ENCODE results near the gene CTXN1.

Gene CTXN1

DNA sequence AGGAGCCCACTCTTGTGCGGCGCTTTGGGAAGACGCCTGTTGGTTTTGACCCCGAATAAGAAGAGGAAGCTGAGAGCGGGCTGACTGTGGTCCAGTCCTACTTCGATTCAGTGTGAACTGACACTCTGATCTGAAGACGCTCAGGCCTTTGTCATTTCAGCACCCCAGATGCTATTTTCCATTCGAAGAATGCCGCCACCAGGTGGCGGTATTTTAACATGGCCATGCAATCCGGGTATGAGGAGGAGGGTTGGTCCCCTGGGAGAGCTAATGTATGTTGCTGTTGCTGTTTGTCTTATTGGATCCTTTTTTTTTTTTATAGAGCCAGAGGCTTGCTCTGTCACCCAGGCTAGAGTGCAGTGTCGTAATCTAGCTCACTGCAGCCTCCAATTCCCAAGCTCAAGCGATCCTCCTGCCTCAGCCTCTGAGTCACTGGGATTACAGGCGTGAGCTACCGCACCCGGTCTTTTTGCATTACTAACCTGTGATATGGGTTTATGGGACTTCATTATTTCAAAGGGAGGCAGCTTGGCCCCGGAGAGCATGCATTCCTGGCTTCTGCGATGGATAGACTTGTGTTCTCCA lies 18.3 kb upstream of the CTXN1 start (continued):
- TF ChIP-seq, protein P1, sequence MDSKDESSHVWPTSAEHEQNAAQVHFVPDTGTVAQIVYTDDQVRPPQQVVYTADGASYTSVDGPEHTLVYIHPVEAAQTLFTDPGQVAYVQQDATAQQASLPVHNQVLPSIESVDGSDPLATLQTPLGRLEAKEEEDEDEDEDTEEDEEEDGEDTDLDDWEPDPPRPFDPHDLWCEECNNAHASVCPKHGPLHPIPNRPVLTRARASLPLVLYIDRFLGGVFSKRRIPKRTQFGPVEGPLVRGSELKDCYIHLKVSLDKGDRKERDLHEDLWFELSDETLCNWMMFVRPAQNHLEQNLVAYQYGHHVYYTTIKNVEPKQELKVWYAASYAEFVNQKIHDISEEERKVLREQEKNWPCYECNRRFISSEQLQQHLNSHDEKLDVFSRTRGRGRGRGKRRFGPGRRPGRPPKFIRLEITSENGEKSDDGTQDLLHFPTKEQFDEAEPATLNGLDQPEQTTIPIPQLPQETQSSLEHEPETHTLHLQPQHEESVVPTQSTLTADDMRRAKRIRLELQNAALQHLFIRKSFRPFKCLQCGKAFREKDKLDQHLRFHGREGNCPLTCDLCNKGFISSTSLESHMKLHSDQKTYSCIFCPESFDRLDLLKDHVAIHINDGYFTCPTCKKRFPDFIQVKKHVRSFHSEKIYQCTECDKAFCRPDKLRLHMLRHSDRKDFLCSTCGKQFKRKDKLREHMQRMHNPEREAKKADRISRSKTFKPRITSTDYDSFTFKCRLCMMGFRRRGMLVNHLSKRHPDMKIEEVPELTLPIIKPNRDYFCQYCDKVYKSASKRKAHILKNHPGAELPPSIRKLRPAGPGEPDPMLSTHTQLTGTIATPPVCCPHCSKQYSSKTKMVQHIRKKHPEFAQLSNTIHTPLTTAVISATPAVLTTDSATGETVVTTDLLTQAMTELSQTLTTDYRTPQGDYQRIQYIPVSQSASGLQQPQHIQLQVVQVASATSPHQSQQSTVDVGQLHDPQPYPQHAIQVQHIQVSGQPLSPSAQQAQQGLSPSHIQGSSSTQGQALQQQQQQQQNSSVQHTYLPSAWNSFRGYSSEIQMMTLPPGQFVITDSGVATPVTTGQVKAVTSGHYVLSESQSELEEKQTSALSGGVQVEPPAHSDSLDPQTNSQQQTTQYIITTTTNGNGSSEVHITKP (tag by site-specific recombination; IDR thresholded peaks at IDR 0.05): 0 out of 2 replicates have a peak, but pooled peaks have one; percentile 17
- TF ChIP-seq ZNF335 (tag by site-specific recombination; conservative IDR thresholded peaks at IDR 0.05) (peak; percentile 35; the same call in 1 of the 2 replicates), ZNF792 (tag by site-specific recombination; IDR thresholded peaks at IDR 0.05) (0 out of 2 replicates have a peak, but pooled peaks have one; percentile 7), SETDB1 (IDR thresholded peaks at IDR 0.05; ENCODE audit: insufficient read length, low read length) (peak; percentile 16), WT1 (tag by site-specific recombination; IDR thresholded peaks at IDR 0.05) (0 out of 2 replicates have a peak, but pooled peaks have one; percentile 22), ZNF2 (tag by site-specific recombination; IDR thresholded peaks at IDR 0.05) (peak; percentile 87), GLIS1 (tag by site-specific recombination; IDR thresholded peaks at IDR 0.05) (peak; percentile 33), ZNF211 (tag by site-specific recombination; IDR thresholded peaks at IDR 0.05; ENCODE audit: low read depth) (no peak), SALL2 (tag by site-specific recombination; IDR thresholded peaks at IDR 0.05; ENCODE audit: borderline replicate concordance) (no peak), ZNF473 (tag by site-specific recombination; IDR thresholded peaks at IDR 0.05) (no peak), MYNN (tag by site-specific recombination; IDR thresholded peaks at IDR 0.05; ENCODE audit: borderline replicate concordance) (no peak), YY2 (tag by site-specific recombination; IDR thresholded peaks at IDR 0.05) (peak; percentile 59; the same call in 1 of the 2 replicates), ZNF843 (tag by site-specific recombination; IDR thresholded peaks at IDR 0.05) (no peak), ZBTB20 (tag by site-specific recombination; IDR thresholded peaks at IDR 0.05) (no peak), MZF1 (tag by site-specific recombination; IDR thresholded peaks at IDR 0.05; ENCODE audit: borderline replicate concordance) (no peak; the same call in 1 of the 2 replicates)
- TF ChIP-seq, protein P2, sequence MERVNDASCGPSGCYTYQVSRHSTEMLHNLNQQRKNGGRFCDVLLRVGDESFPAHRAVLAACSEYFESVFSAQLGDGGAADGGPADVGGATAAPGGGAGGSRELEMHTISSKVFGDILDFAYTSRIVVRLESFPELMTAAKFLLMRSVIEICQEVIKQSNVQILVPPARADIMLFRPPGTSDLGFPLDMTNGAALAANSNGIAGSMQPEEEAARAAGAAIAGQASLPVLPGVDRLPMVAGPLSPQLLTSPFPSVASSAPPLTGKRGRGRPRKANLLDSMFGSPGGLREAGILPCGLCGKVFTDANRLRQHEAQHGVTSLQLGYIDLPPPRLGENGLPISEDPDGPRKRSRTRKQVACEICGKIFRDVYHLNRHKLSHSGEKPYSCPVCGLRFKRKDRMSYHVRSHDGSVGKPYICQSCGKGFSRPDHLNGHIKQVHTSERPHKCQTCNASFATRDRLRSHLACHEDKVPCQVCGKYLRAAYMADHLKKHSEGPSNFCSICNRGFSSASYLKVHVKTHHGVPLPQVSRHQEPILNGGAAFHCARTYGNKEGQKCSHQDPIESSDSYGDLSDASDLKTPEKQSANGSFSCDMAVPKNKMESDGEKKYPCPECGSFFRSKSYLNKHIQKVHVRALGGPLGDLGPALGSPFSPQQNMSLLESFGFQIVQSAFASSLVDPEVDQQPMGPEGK (tag by site-specific recombination; IDR thresholded peaks at IDR 0.05): peak; percentile 50; the same call in 1 of the 2 replicates
- TF ChIP-seq, protein P3, sequence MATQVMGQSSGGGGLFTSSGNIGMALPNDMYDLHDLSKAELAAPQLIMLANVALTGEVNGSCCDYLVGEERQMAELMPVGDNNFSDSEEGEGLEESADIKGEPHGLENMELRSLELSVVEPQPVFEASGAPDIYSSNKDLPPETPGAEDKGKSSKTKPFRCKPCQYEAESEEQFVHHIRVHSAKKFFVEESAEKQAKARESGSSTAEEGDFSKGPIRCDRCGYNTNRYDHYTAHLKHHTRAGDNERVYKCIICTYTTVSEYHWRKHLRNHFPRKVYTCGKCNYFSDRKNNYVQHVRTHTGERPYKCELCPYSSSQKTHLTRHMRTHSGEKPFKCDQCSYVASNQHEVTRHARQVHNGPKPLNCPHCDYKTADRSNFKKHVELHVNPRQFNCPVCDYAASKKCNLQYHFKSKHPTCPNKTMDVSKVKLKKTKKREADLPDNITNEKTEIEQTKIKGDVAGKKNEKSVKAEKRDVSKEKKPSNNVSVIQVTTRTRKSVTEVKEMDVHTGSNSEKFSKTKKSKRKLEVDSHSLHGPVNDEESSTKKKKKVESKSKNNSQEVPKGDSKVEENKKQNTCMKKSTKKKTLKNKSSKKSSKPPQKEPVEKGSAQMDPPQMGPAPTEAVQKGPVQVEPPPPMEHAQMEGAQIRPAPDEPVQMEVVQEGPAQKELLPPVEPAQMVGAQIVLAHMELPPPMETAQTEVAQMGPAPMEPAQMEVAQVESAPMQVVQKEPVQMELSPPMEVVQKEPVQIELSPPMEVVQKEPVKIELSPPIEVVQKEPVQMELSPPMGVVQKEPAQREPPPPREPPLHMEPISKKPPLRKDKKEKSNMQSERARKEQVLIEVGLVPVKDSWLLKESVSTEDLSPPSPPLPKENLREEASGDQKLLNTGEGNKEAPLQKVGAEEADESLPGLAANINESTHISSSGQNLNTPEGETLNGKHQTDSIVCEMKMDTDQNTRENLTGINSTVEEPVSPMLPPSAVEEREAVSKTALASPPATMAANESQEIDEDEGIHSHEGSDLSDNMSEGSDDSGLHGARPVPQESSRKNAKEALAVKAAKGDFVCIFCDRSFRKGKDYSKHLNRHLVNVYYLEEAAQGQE (tag by site-specific recombination; IDR thresholded peaks at IDR 0.05): peak; percentile 92
- TF ChIP-seq, protein P4, sequence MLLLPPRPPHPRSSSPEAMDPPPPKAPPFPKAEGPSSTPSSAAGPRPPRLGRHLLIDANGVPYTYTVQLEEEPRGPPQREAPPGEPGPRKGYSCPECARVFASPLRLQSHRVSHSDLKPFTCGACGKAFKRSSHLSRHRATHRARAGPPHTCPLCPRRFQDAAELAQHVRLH (tag by site-specific recombination; IDR thresholded peaks at IDR 0.05): peak; percentile 66
- TF ChIP-seq, protein P5, sequence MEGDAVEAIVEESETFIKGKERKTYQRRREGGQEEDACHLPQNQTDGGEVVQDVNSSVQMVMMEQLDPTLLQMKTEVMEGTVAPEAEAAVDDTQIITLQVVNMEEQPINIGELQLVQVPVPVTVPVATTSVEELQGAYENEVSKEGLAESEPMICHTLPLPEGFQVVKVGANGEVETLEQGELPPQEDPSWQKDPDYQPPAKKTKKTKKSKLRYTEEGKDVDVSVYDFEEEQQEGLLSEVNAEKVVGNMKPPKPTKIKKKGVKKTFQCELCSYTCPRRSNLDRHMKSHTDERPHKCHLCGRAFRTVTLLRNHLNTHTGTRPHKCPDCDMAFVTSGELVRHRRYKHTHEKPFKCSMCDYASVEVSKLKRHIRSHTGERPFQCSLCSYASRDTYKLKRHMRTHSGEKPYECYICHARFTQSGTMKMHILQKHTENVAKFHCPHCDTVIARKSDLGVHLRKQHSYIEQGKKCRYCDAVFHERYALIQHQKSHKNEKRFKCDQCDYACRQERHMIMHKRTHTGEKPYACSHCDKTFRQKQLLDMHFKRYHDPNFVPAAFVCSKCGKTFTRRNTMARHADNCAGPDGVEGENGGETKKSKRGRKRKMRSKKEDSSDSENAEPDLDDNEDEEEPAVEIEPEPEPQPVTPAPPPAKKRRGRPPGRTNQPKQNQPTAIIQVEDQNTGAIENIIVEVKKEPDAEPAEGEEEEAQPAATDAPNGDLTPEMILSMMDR (tag by site-specific recombination; IDR thresholded peaks at IDR 0.05): peak; percentile 92
- TF ChIP-seq, protein P6, sequence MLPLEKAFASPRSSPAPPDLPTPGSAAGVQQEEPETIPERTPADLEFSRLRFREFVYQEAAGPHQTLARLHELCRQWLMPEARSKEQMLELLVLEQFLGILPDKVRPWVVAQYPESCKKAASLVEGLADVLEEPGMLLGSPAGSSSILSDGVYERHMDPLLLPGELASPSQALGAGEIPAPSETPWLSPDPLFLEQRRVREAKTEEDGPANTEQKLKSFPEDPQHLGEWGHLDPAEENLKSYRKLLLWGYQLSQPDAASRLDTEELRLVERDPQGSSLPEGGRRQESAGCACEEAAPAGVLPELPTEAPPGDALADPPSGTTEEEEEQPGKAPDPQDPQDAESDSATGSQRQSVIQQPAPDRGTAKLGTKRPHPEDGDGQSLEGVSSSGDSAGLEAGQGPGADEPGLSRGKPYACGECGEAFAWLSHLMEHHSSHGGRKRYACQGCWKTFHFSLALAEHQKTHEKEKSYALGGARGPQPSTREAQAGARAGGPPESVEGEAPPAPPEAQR (tag by site-specific recombination; IDR thresholded peaks at IDR 0.05): 0 out of 2 replicates have a peak, but pooled peaks have one; percentile 31
- TF ChIP-seq, protein P7, sequence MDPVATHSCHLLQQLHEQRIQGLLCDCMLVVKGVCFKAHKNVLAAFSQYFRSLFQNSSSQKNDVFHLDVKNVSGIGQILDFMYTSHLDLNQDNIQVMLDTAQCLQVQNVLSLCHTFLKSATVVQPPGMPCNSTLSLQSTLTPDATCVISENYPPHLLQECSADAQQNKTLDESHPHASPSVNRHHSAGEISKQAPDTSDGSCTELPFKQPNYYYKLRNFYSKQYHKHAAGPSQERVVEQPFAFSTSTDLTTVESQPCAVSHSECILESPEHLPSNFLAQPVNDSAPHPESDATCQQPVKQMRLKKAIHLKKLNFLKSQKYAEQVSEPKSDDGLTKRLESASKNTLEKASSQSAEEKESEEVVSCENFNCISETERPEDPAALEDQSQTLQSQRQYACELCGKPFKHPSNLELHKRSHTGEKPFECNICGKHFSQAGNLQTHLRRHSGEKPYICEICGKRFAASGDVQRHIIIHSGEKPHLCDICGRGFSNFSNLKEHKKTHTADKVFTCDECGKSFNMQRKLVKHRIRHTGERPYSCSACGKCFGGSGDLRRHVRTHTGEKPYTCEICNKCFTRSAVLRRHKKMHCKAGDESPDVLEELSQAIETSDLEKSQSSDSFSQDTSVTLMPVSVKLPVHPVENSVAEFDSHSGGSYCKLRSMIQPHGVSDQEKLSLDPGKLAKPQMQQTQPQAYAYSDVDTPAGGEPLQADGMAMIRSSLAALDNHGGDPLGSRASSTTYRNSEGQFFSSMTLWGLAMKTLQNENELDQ (tag by site-specific recombination; IDR thresholded peaks at IDR 0.05; ENCODE audit: low read depth): no peak
- TF ChIP-seq, protein P8, sequence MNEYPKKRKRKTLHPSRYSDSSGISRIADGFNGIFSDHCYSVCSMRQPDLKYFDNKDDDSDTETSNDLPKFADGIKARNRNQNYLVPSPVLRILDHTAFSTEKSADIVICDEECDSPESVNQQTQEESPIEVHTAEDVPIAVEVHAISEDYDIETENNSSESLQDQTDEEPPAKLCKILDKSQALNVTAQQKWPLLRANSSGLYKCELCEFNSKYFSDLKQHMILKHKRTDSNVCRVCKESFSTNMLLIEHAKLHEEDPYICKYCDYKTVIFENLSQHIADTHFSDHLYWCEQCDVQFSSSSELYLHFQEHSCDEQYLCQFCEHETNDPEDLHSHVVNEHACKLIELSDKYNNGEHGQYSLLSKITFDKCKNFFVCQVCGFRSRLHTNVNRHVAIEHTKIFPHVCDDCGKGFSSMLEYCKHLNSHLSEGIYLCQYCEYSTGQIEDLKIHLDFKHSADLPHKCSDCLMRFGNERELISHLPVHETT (tag by site-specific recombination; IDR thresholded peaks at IDR 0.05): peak; percentile 65
